Endothelial cell of umbilical vein (primary cell): ENCODE results near the gene PHLPP1. TPM values are rescaled to one million over a fixed set of nuclear protein-coding genes. Genes with fewer than 3 reads are reported as not detected.

ENCODE experiments used
- BruUV-seq: library from RNA; stranded (reverse); fragments of 400-500 nt; replicated peaks from 2 replicates; lab custom pipeline; 2021; lab: Mats Ljungman, UMichigan
- CTCF ChIA-PET: fragments of 300-600, 350-600 bp; sonication (Branson Sonifier 250); formaldehyde crosslinking; loops from one replicate; lab custom pipeline; 2021; ENCODE audit warnings: antibody characterized with exemption, inconsistent platforms; lab: Charles Lee
- POLR2A ChIA-PET: fragments of 300-600, 350-600 bp; sonication (Branson Sonifier 250); formaldehyde crosslinking; loops from one replicate; lab custom pipeline; 2021; ENCODE audit warnings: antibody characterized with exemption, inconsistent platforms; lab: Charles Lee
- DNase-seq: peaks from one replicate; pipeline ENCODE4 v3.0.0-alpha.2; 2011; ENCODE audit warnings: low read depth, low spot score
- FAIRE-seq: peaks from 2 replicates; lab custom pipeline; 2011; peaks lifted over from hg19 to GRCh38; lab: Jason Lieb, UNC
- H2AFZ ChIP-seq: 2 replicates; pipeline ENCODE4 v1.6.0; 2012; ENCODE audit warnings: low read depth, low read length, control low read depth, inconsistent platforms
- H3K27ac ChIP-seq: 2 replicates; pipeline ENCODE4 v1.5.1; 2011; ENCODE audit warnings: low read depth, mild to moderate bottlenecking, control low read depth, low read length, moderate library complexity; ENCODE audit not compliant: insufficient read depth
- H3K27me3 ChIP-seq, 2 experiments: 2 replicates each; pipeline versions ENCODE4 v1.6.0 to v1.6.1; 2011; ENCODE audit warnings: low read length in 2 of 2, mixed read lengths in 1 of 2; ENCODE audit not compliant: control insufficient read depth in 2 of 2, insufficient read depth in 2 of 2
- H3K36me3 ChIP-seq, 2 experiments: 2 replicates in 1 of 2; 3 replicates in 1 of 2; pipeline ENCODE4 v1.5.1; 2011; ENCODE audit warnings: low read length in 2 of 2, mild to moderate bottlenecking in 1 of 2, moderate library complexity in 1 of 2; ENCODE audit not compliant: control insufficient read depth in 2 of 2, insufficient read depth in 2 of 2; ENCODE audit errors: extremely low read depth in 1 of 2
- H3K4me1 ChIP-seq: 3 replicates; pipeline ENCODE4 v1.5.1; 2011; ENCODE audit warnings: mild to moderate bottlenecking, low read length; ENCODE audit not compliant: control insufficient read depth, insufficient read depth; ENCODE audit errors: extremely low read depth
- H3K4me2 ChIP-seq: 2 replicates; pipeline ENCODE4 v1.6.1; 2011; ENCODE audit warnings: low read length, control low read depth, mixed read lengths; ENCODE audit not compliant: insufficient read depth
- H3K4me3 ChIP-seq, 3 experiments: fragments of 200-600 bp in 1 of 3; sonication (generic), shearing (Covaris generic) in 1 of 3; replicated peaks in 1 of 3; 2 replicates each; pipeline ENCODE4 v1.5.1; 2011 to 2016; ENCODE audit warnings: control low read depth in 3 of 3, low read length in 3 of 3, mild to moderate bottlenecking in 2 of 3, inconsistent platforms in 1 of 3, low read depth in 1 of 3, moderate library complexity in 1 of 3; ENCODE audit not compliant: insufficient read depth in 1 of 3
- H3K79me2 ChIP-seq: 2 replicates; pipeline ENCODE4 v1.6.0; 2012; ENCODE audit warnings: low read length, inconsistent platforms; ENCODE audit not compliant: control insufficient read depth, insufficient read depth
- H3K9ac ChIP-seq: replicated peaks from 2 replicates; pipeline ENCODE3; 2011; ENCODE audit warnings: low read length, control low read depth; ENCODE audit not compliant: insufficient read depth; ENCODE audit errors: extremely low read depth
- H3K9me1 ChIP-seq: replicated peaks from 3 replicates; pipeline ENCODE4 v1.6.0; 2011; ENCODE audit warnings: mild to moderate bottlenecking, low read length; ENCODE audit not compliant: control insufficient read depth, insufficient read depth; ENCODE audit errors: extremely low read depth
- H3K9me3 ChIP-seq: replicated peaks from 2 replicates; pipeline ENCODE4 v1.5.1; 2012; ENCODE audit warnings: low read length, inconsistent platforms; ENCODE audit not compliant: control insufficient read depth, insufficient read depth
- H4K20me1 ChIP-seq: replicated peaks from 2 replicates; pipeline ENCODE3; 2011; ENCODE audit warnings: mild to moderate bottlenecking, low read length; ENCODE audit not compliant: control insufficient read depth, insufficient read depth; ENCODE audit errors: extremely low read depth
- CTCF ChIP-seq, 2 donors: IDR thresholded peaks; 1 replicate in 1 of 2; 2 replicates in 1 of 2; pipeline ENCODE4 v1.5.1; 2011; ENCODE audit warnings: low read length in 2 of 2, mild to moderate bottlenecking in 2 of 2, moderate library complexity in 2 of 2, control low read depth in 1 of 2, inconsistent platforms in 1 of 2, low read depth in 1 of 2; ENCODE audit not compliant: insufficient read depth in 1 of 2; ENCODE audit errors: extremely low read depth in 1 of 2
- EZH2 ChIP-seq: IDR thresholded peaks from 2 replicates; pipeline ENCODE4 v1.6.1; 2012; ENCODE audit warnings: borderline replicate concordance, low read depth, mild to moderate bottlenecking, moderate library complexity, low read length, inconsistent platforms; ENCODE audit not compliant: severe bottlenecking
- FOS ChIP-seq: IDR thresholded peaks from 2 replicates; pipeline ENCODE4 v1.6.1; 2011; ENCODE audit warnings: mild to moderate bottlenecking, low read length, moderate library complexity, borderline replicate concordance; ENCODE audit not compliant: insufficient read depth
- GATA2 ChIP-seq: IDR thresholded peaks from 2 replicates; pipeline ENCODE4 v1.7.0; 2011; ENCODE audit warnings: low read depth, mild to moderate bottlenecking, moderate library complexity, mixed read lengths, low read length; ENCODE audit not compliant: insufficient read length, insufficient read depth
- JUN ChIP-seq: IDR thresholded peaks from 2 replicates; pipeline ENCODE4 v1.6.1; 2011; ENCODE audit warnings: borderline replicate concordance, low read depth; ENCODE audit not compliant: insufficient read length, insufficient read depth
- MAX ChIP-seq: IDR thresholded peaks from 2 replicates; pipeline ENCODE4 v1.6.1; 2011; ENCODE audit not compliant: insufficient read depth, insufficient read length
- MYC ChIP-seq: IDR thresholded peaks from one replicate; pipeline ENCODE4 v1.6.1; 2011; ENCODE audit warnings: mild to moderate bottlenecking, low read depth, low read length
- POLR2A ChIP-seq: IDR thresholded peaks from 2 replicates; pipeline ENCODE4 v1.6.1; 2012; ENCODE audit warnings: low read depth, mild to moderate bottlenecking, control low read depth, low read length
- POLR2AphosphoS5 ChIP-seq: IDR thresholded peaks from 2 replicates; pipeline ENCODE4 v1.6.1; 2012; ENCODE audit warnings: low read depth, mild to moderate bottlenecking, control low read depth, low read length, moderate library complexity; ENCODE audit not compliant: insufficient read depth
- dilution Hi-C: fragments of 300-500 bp; cut with MboI; formaldehyde crosslinking; loops from one replicate; pipeline ENCODE4 v1.15.0; 2019; ENCODE audit warnings: low sequenced_read_pairs; ENCODE audit not compliant: extremely low pct_ligation_motif_present
- intact Hi-C: fragments of 100-400 bp; cut with micrococcal nuclease; formaldehyde crosslinking; loops from one replicate; pipeline ENCODE4 v1.10.0; 2022
- polyA plus RNA-seq, 4 experiments: library from polyadenylated mRNA; depleted of rRNA in 3 of 4; stranded (reverse) in 3 of 4; unstranded in 1 of 4; fragments of >200 nt; gene quantifications; 2 replicates each; pipeline versions ENCODE4 v1.2.1 to v1.2.3, GENCODE V29; 2011 to 2012; ENCODE audit warnings: missing spikeins in 1 of 4
- total RNA-seq: library from RNA; stranded (reverse); gene quantifications from 2 replicates; pipeline ENCODE4 v1.2.3, GENCODE V29; 2021

The PHLPP1 gene
- total and polyA plus RNA-seq, 2 donors (not counting 3 experiments of a cell fraction or from before 2014, with no cell fraction given) = 4.0 to 10.8 TPM

GRCh38 chr18:62807396-62807795, 92.1 kb downstream of the PHLPP1 start:
- DNase-seq = no peak
- Histone ChIP-seq H4K20me1 (no peaks in the 10 kb centered on the region), H2AFZ (no peak overlapping the region), H3K4me1 (no peaks in the 10 kb centered on the region), H3K9me3 (no peaks in the 10 kb centered on the region), H3K36me3 (no peaks in the 10 kb centered on the region), H3K27me3 (no peaks in the 10 kb centered on the region), H3K9ac (no peak overlapping the region), H3K4me3 (no peak overlapping the region), H3K79me2 (no peaks in the 10 kb centered on the region), H3K4me2 (no peak overlapping the region), H3K9me1 (no peaks in the 10 kb centered on the region), H3K27ac (no peak overlapping the region)
- TF ChIP-seq FOS = no peak
- no peak for TF ChIP-seq POLR2AphosphoS5
- no peak for TF ChIP-seq MYC
- no peak for TF ChIP-seq POLR2A
- TF ChIP-seq JUN = no peak
- TF ChIP-seq CTCF (IDR thresholded peaks at IDR 0.05; ENCODE audit: extremely low read depth in 1 of 2, insufficient read depth in 1 of 2, low read depth in 1 of 2, low read length in 2 of 2) = no peak
- TF ChIP-seq EZH2 = no peak
- no peak for TF ChIP-seq GATA2
- no peak for TF ChIP-seq MAX
- ChIA-PET POLR2A (no interaction called here), CTCF (no interaction called here)
- FAIRE-seq = no peak
- intact Hi-C loops (no loop called here), dilution Hi-C loops (no loop called here)
- no TSS peak for BruUV-seq
